ENCODE results near the gene C11orf97. TPM values are rescaled to one million over a fixed set of nuclear protein-coding genes. Genes with fewer than 3 reads are reported as not detected.

The C11orf97 gene
- total RNA-seq, 1 donor from 2014 or later: not detected

GRCh38 chr11:94486068-94486467, 26.2 kb upstream of the C11orf97 start:
- H3K27ac Mint-ChIP-seq: no peak overlapping the region
- no peaks in the 10 kb centered on the region for H3K9me3 Mint-ChIP-seq
- no peak for TF ChIP-seq CTCF (conservative IDR thresholded peaks at IDR 0.05)
- DNase-seq (ENCODE audit: extremely low spot score, unreplicated experiment): no peak
- no peak overlapping the region for H3K4me3 Mint-ChIP-seq
- H3K36me3 Mint-ChIP-seq: peaks cover 46% of the 10 kb centered on the region
- no peaks in the 10 kb centered on the region for H3K27me3 Mint-ChIP-seq
- H3K4me1 Mint-ChIP-seq (ENCODE audit: unreplicated experiment): no peaks in the 10 kb centered on the region

DNA sequence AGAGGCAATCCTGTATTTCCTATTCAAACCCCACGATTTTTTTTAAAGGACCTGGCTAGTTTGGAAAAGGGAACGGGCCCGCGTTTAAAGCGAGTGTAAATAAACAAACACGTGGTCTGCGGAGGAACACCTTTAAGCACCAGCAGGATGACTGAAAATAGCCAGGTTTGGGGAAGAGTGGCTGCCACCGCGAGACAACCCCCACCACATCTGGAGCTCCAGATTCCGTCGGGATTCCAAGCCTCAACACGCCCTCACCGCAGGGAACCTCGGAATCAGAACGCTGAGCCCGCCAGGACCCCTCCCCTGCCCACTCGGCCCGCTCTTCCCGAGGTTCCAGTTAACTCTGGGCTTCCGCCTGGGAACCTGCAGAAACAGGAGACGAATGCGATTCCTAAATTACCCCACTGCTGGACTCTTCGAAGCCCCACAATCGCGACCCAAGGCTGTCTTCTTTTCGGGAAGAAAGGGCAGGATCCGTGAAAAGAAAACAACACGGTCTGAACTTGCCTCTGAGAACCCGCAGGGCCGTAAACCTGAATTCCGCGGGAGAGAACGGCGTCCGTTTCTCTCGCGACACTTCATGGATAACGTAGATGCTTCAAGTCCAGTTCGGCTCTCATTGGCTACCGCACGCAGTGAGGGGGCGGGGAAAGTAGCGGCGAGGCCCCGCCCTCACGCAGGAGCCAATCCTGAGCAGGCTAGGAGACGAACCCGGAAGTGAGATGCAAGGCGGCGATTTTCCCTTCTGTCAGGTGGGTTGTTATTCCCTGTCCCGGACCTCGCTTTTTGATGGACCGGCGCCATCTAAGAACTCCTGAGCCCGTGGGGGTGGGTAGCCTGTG, 18.8 kb upstream of the C11orf97 start, which contains the start of the genes ANKRD49 and MRE11:
Gene ANKRD49, plus strand, starts transcription at position 704 of the 845 bp plus-strand sequence. CDS start 2,710 bp downstream, outside the sequence.
Gene MRE11, minus strand, starts transcription at position 564 of the 845 bp plus-strand sequence. CDS start 1,043 bp downstream, outside the sequence.
- peak; percentile 96 for DNase-seq (ENCODE audit: extremely low spot score, unreplicated experiment)
- no peaks in the 10 kb centered on the region for H3K9me3 Mint-ChIP-seq
- peak; percentile 22 for TF ChIP-seq CTCF (conservative IDR thresholded peaks at IDR 0.05)
- peaks cover 12% of the 10 kb centered on the region for H3K4me1 Mint-ChIP-seq (ENCODE audit: unreplicated experiment)
- peaks cover 14% of the 10 kb centered on the region for H3K36me3 Mint-ChIP-seq
- peak within 1 kb of the TSS; percentile 97 for H3K4me3 Mint-ChIP-seq
- peak within 1 kb of the TSS; percentile 96 for H3K27ac Mint-ChIP-seq
- no peaks in the 10 kb centered on the region for H3K27me3 Mint-ChIP-seq

DNA sequence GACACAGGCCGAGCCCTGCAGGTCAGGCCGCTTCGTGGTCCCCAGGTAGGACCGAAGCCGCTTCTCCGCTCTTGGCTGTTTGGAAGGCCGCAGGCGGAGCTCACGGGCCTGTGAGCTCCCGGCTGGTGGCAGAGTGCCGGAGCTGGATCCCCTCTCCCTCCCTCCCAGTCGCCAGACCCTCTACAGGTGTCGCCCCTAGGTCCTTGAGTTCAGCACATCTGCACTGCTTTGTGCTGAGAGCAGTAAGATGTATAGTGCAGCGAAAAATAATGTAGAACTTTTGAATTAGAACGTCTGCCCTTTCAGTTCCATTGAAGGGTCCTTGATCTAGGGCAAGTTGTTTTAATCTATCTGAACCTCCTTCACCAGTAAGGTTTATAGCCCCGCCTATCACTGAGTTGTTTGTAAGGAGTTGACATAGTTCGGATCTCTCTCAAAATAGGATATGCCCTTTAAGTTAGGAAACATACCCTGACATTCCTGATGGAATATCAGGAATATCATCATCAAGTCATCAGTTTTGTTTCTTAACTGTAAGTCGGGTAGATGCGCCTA, 18.1 kb upstream of the C11orf97 start:
- no peak for TF ChIP-seq CTCF (conservative IDR thresholded peaks at IDR 0.05)
- Mint-ChIP-seq H3K27ac (peak overlapping the region; percentile 96), H3K27me3 (no peaks in the 10 kb centered on the region), H3K36me3 (peaks cover 16% of the 10 kb centered on the region), H3K4me1 (ENCODE audit: unreplicated experiment) (peaks cover 12% of the 10 kb centered on the region), H3K9me3 (no peaks in the 10 kb centered on the region), H3K4me3 (peak overlapping the region; percentile 97)
- no peak for DNase-seq (ENCODE audit: extremely low spot score, unreplicated experiment)

GRCh38 chr11:94500181-94500580, 12.1 kb upstream of the C11orf97 start:
- Mint-ChIP-seq H3K27me3 (no peaks in the 10 kb centered on the region), H3K27ac (no peak overlapping the region), H3K4me1 (ENCODE audit: unreplicated experiment) (no peaks in the 10 kb centered on the region)

GRCh38 chr11:94501522-94501921, 10.7 kb upstream of the C11orf97 start:
- no peaks in the 10 kb centered on the region for H3K27me3 Mint-ChIP-seq
- H3K9me3 Mint-ChIP-seq: no peaks in the 10 kb centered on the region
- peaks cover 12% of the 10 kb centered on the region for H3K36me3 Mint-ChIP-seq
- DNase-seq (ENCODE audit: extremely low spot score, unreplicated experiment): no peak
- H3K4me1 Mint-ChIP-seq (ENCODE audit: unreplicated experiment): no peaks in the 10 kb centered on the region
- no peak overlapping the region for H3K4me3 Mint-ChIP-seq
- peak; percentile 20 for TF ChIP-seq CTCF (conservative IDR thresholded peaks at IDR 0.05)
- H3K27ac Mint-ChIP-seq: no peak overlapping the region

More at GRCh38 chr11:94500181-94500580, 12.1 kb upstream of the C11orf97 start:
- Mint-ChIP-seq H3K4me3 (no peak overlapping the region), H3K9me3 (no peaks in the 10 kb centered on the region), H3K36me3 (peaks cover 14% of the 10 kb centered on the region)
- DNase-seq (ENCODE audit: extremely low spot score, unreplicated experiment): no peak
- TF ChIP-seq CTCF (conservative IDR thresholded peaks at IDR 0.05): no peak
